ENCODE data around the gene AGBL5.

Gene AGBL5

GRCh38 chr2:27087823-27088410 is 36.4 kb downstream of the AGBL5 start:
- in situ Hi-C loops (cut with MboI; ENCODE audit: low sequenced_read_pairs) = no loop called here

DNA sequence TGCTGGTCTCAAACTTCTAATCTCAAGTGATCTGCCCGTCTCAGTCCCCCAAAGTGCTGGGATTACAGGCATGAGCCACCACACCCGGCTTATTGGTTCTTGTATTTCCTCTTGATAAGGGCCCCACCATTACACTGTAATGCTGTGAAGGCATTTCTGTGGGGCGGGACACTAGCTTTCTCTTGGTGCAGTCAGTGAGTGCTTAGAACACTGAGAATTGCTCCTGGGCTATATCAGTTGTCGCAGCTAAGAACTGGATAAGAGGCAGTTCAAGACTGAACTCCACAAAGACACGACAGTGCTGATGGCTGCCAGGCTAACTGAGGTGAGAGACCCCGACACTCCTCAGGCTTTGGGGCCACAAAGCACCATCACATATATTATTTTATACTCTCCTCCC is 37.2 kb downstream of the AGBL5 start:
- in situ Hi-C loops (cut with MboI; ENCODE audit: low sequenced_read_pairs) = no loop called here

GRCh38 chr2:27089111-27089954 is 37.9 kb downstream of the AGBL5 start:
- in situ Hi-C loops (cut with MboI; ENCODE audit: low sequenced_read_pairs) = no loop called here

- in situ Hi-C loops (cut with MboI; ENCODE audit: low sequenced_read_pairs) = no loop called here
These were observed 40.6 kb downstream of the AGBL5 start for GRCh38 chr2:27091746-27092695.

- in situ Hi-C loops (cut with MboI; ENCODE audit: low sequenced_read_pairs) = no loop called here
These were observed 41.4 kb downstream of the AGBL5 start for GRCh38 chr2:27092696-27093429.

- in situ Hi-C loops (cut with MboI; ENCODE audit: low sequenced_read_pairs) = no loop called here
These were observed 42.2 kb downstream of the AGBL5 start for GRCh38 chr2:27093430-27094352.

DNA sequence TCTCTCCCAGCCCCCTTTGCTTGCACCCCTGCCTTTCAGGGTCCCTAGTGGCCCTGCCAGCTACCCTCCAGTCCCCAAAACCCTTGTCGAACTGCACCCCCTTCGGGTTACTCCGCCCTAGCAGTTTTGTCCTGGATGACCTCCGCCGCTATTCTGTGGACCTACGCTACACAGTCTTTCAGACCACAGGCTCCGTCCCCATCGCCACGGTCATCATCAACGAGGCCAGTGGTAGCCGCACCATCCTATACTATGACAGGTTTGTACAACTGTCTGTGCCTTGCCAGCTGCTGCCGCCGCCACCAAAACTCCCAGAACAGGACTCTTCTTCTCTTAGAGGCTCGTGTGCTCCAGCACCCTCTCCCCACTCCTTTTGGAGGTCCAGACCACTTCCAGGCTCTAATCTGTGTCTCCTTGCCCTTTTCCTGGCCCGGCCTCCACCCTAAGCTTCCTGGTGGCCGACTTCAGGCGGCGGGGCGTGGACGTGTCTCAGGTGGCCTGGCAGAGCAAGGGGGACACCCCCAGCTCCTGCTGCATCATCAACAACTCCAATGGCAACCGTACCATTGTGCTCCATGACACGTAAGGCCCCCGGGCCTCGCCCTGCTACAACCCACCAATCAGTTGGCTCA is 43.0 kb downstream of the AGBL5 start:
- in situ Hi-C loops (cut with MboI; ENCODE audit: low sequenced_read_pairs) = no loop called here

DNA sequence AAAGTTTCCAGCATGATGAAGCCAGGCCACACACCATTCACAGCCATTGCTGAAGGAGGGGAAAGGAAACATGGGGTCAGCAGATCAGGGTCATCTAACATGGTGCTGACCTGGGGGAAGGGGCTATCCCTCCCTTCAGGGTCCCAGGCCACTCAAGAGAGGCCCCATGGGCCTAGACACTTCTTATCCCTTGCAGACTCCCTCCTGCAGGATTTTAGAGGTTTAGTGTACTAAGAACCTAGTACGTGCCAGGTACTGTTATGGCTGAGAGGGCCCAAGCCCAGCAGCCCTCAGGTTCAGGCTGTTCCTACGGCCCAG is 43.9 kb downstream of the AGBL5 start:
- in situ Hi-C loops (cut with MboI; ENCODE audit: low sequenced_read_pairs) = no loop called here

GRCh38 chr2:27095745-27096651 is 44.5 kb downstream of the AGBL5 start:
- in situ Hi-C loops (cut with MboI; ENCODE audit: low sequenced_read_pairs) = no loop called here

DNA sequence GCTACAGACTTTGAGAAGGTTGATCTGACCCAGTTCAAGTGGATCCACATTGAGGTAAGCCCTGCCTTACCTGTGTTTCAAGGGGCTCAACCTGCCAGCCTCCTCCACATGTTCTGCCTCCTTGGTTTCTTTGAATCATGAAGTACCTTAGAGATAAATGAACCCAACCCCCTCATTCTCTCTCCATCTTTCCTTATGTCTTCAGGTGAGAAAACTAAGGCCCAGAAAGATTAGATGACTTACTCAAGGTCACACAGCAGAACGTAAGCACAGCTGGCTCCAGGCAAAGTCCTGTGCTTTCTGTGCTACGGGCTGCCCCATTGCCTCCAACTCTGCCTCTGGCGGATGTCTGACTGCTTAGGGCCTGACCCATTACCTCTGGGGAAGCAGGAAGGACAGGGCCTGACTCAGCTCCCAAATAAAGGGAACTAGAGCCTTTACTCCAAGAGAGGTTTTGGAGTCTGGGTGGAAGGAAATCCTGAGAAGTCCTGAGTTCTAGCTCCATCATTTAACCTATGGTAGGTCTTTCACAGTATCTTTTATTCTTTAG is 45.4 kb downstream of the AGBL5 start:
- in situ Hi-C loops (cut with MboI; ENCODE audit: low sequenced_read_pairs) = no loop called here

DNA sequence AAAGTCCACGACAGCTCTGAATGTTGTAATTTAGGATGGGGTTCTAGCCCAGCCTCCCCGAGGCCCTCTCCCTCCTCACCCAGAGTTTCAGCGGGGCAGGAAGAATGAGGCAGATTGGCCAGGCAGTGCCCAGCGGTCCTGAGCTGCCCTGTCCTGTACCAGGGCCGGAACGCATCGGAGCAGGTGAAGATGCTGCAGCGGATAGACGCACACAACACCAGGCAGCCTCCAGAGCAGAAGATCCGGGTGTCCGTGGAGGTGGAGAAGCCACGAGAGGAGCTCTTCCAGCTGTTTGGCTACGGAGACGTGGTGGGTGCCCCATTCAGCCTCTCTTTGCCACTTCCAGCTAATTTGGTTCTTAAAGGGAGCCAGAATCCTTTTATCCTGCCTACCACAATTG is 45.9 kb downstream of the AGBL5 start:
- in situ Hi-C loops (cut with MboI; ENCODE audit: low sequenced_read_pairs) = no loop called here

GRCh38 chr2:27099334-27099955 is 48.0 kb downstream of the AGBL5 start:
- in situ Hi-C loops (cut with MboI; ENCODE audit: low sequenced_read_pairs) = no loop called here

- in situ Hi-C loops (cut with MboI; ENCODE audit: low sequenced_read_pairs) = loop anchor here (25.0 kb wide), 1 partner anchor 187 kb away; the partner anchor contains the start of genes DNAJC5G and TRIM54
These were observed 48.6 kb downstream of the AGBL5 start for GRCh38 chr2:27100036-27100435.

- in situ Hi-C loops (cut with MboI; ENCODE audit: low sequenced_read_pairs) = loop anchor here (25.0 kb wide), 1 partner anchor 185 kb away; the partner anchor contains the start of genes DNAJC5G and TRIM54
These were observed 50.9 kb downstream of the AGBL5 start for GRCh38 chr2:27102329-27102728.

- in situ Hi-C loops (cut with MboI; ENCODE audit: low sequenced_read_pairs) = loop anchor here (25.0 kb wide), 1 partner anchor 181 kb away; the partner anchor contains the start of genes DNAJC5G and TRIM54
These were observed 54.5 kb downstream of the AGBL5 start for GRCh38 chr2:27105981-27106380.

DNA sequence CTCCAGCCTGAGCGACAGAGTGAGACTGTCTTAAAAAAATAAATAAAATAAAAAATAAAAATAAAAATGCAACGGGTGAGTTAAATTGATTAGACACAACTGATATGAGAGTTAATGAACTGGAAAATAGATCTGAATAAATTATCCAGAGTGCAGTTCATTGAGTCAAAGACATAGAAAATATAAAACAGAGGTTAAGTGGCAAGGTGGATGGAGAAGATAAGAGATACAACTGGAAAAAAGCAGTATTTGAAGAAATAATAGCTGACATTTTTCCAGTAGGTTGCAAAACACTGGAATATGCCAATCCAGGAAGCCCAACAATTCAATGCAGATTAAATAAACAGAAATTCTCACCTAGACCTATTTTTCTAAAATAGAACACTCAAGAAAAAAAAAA is 56.8 kb downstream of the AGBL5 start:
- in situ Hi-C loops (cut with MboI; ENCODE audit: low sequenced_read_pairs) = loop anchor here (25.0 kb wide), 1 partner anchor 179 kb away; the partner anchor contains the start of genes DNAJC5G and TRIM54

GRCh38 chr2:27109083-27109482 is 57.6 kb downstream of the AGBL5 start:
- in situ Hi-C loops (cut with MboI; ENCODE audit: low sequenced_read_pairs) = loop anchor here (25.0 kb wide), 1 partner anchor 178 kb away; the partner anchor contains the start of genes DNAJC5G and TRIM54

All from HL-60/S4 treated with phorbol 12-myristate 13-acetate at 8.2 ng/mL for 4 days and 3 days (cell line).